A549 (cell line): ENCODE data around the gene CTNNBL1. TPM values are rescaled to one million over a fixed set of nuclear protein-coding genes. Genes with fewer than 3 reads are reported as not detected.

Experiments
- ATAC-seq, 2 experiments: fragments of 200-7000 bp in 1 of 2; fragments of >200 bp in 1 of 2; cut with Nextera tagmentation in 1 of 2; cut with Tn5 transposase in 1 of 2; 3 replicates each; pipeline versions ENCODE4 v1.8.0 to v1.9.1; 2018 to 2020; ENCODE audit warnings: mild to moderate bottlenecking in 1 of 2, moderate library complexity in 1 of 2
- CTCF ChIA-PET: fragments of 300-600 bp; sonication (Branson Sonifier 250); formaldehyde crosslinking; extraction: SDS; loops from one replicate; lab custom pipeline; 2021; ENCODE audit warnings: antibody characterized with exemption, inconsistent platforms; lab: Yijun Ruan, JAX
- POLR2A ChIA-PET: fragments of 350-600 bp; formaldehyde crosslinking; extraction: SDS; loops from one replicate; lab custom pipeline; 2021; ENCODE audit warnings: antibody characterized with exemption, inconsistent platforms; lab: Yijun Ruan, JAX
- DNase-seq, 2 experiments: peaks; one replicate each; pipeline versions ENCODE4 v3.0.0 to v3.0.0-alpha.2; 2011 to 2016; ENCODE audit warnings: low read depth in 1 of 2, low spot score in 1 of 2
- FAIRE-seq: peaks from 2 replicates; lab custom pipeline; 2011; peaks lifted over from hg19 to GRCh38; lab: Jason Lieb, UNC
- H3K27ac ChIP-seq, 2 experiments: fragments of >200 bp; sonication (Bioruptor Twin); formaldehyde crosslinking; 3 replicates each; pipeline ENCODE4 v1.5.1; 2016 to 2017
- H3K4me1 ChIP-seq: fragments of >200 bp; sonication (Bioruptor Twin); formaldehyde crosslinking; 3 replicates; pipeline ENCODE4 v1.6.1; 2016
- H3K4me2 ChIP-seq: fragments of >200 bp; sonication (Bioruptor Twin); formaldehyde crosslinking; 3 replicates; pipeline ENCODE4 v1.6.1; 2016
- H3K4me3 ChIP-seq: fragments of >200 bp; sonication (Bioruptor Twin); formaldehyde crosslinking; 3 replicates; pipeline ENCODE4 v1.5.1; 2016
- H3K9me3 ChIP-seq: fragments of >200 bp; sonication (Bioruptor Twin); formaldehyde crosslinking; 3 replicates; pipeline ENCODE4 v1.6.1; 2016
- CEBPB ChIP-seq, 2 experiments: fragments of >200 bp in 1 of 2; sonication (Bioruptor Twin) in 1 of 2; formaldehyde crosslinking in 1 of 2; IDR thresholded peaks; 2 replicates each; pipeline ENCODE4 v1.6.1; 2012 to 2016
- EHMT2 ChIP-seq: fragments of 200-600 bp; sonication (generic); IDR thresholded peaks from 2 replicates; pipeline ENCODE4 v1.6.1; 2016; ENCODE audit warnings: antibody characterized with exemption, low read depth, mild to moderate bottlenecking, moderate library complexity
- EP300 ChIP-seq, 2 experiments: fragments of >200 bp; sonication (Bioruptor Twin); formaldehyde crosslinking; IDR thresholded peaks; 2 replicates in 1 of 2; 3 replicates in 1 of 2; pipeline ENCODE4 v1.6.1; 2016 to 2017
- FOSB ChIP-seq: fragments of 250-450 bp; sonication (Bioruptor Pico); IDR thresholded peaks from 2 replicates; pipeline ENCODE4 v1.5.0; 2020; ENCODE audit warnings: mild to moderate bottlenecking, moderate library complexity
- FOXS1 ChIP-seq: fragments of 250-450 bp; sonication (Bioruptor Pico); IDR thresholded peaks from 2 replicates; pipeline ENCODE4 v1.5.0; 2020; ENCODE audit warnings: mild to moderate bottlenecking, moderate library complexity
- HOXA7 ChIP-seq: fragments of 250-450 bp; sonication (Bioruptor Pico); IDR thresholded peaks from 2 replicates; pipeline ENCODE4 v1.5.0; 2020; ENCODE audit warnings: mild to moderate bottlenecking, moderate library complexity
- HOXB5 ChIP-seq: fragments of 250-450 bp; sonication (Bioruptor Pico); IDR thresholded peaks from 2 replicates; pipeline ENCODE4 v1.5.0; 2020; ENCODE audit warnings: mild to moderate bottlenecking, moderate library complexity
- MAZ ChIP-seq: fragments of 150-350 bp; IDR thresholded peaks from 2 replicates; pipeline ENCODE4 v1.6.1; 2014; ENCODE audit warnings: antibody characterized with exemption, low read depth, low read length, borderline replicate concordance
- MYC ChIP-seq: IDR thresholded peaks from 2 replicates; pipeline ENCODE4 v1.6.1; 2012; ENCODE audit warnings: mild to moderate bottlenecking, inconsistent platforms, low read length, improper control_type of control experiment, borderline replicate concordance
- NPAS2 ChIP-seq: fragments of 250-450 bp; sonication (Bioruptor Pico); IDR thresholded peaks from 2 replicates; pipeline ENCODE4 v1.8.0; 2022; ENCODE audit warnings: mild to moderate bottlenecking, moderate library complexity, borderline replicate concordance
- PHF8 ChIP-seq: fragments of 200-600 bp; sonication (generic); IDR thresholded peaks from 2 replicates; pipeline ENCODE4 v1.6.1; 2016; ENCODE audit warnings: low read depth, mild to moderate bottlenecking, antibody characterized with exemption, moderate library complexity, borderline replicate concordance
- RCOR1 ChIP-seq: fragments of 150-350 bp; IDR thresholded peaks from 2 replicates; pipeline ENCODE4 v1.6.1; 2014; ENCODE audit warnings: antibody characterized with exemption, low read length, low read depth
- RNF2 ChIP-seq: fragments of 200-600 bp; sonication (generic); IDR thresholded peaks from 2 replicates; pipeline ENCODE4 v1.6.1; 2016; ENCODE audit warnings: low read depth, mild to moderate bottlenecking, antibody characterized with exemption, moderate library complexity, borderline replicate concordance
- TFCP2L1 ChIP-seq: fragments of 250-450 bp; sonication (Bioruptor Pico); IDR thresholded peaks from 2 replicates; pipeline ENCODE4 v1.5.0; 2021; ENCODE audit warnings: mild to moderate bottlenecking
- TP53 ChIP-seq: fragments of 250-450 bp; sonication (Bioruptor Pico); IDR thresholded peaks from 2 replicates; pipeline ENCODE4 v1.5.0; 2021; ENCODE audit warnings: mild to moderate bottlenecking, moderate library complexity
- ZNF302 ChIP-seq: fragments of 250-450 bp; sonication (Bioruptor Pico); IDR thresholded peaks from 2 replicates; pipeline ENCODE4 v1.9.0; 2021; ENCODE audit warnings: inconsistent platforms, mild to moderate bottlenecking, moderate library complexity
- WGBS: methylation state at CpG from one replicate; pipeline ENCODE4 v1.1.6; 2017; ENCODE audit errors: missing lambda C conversion rate; 5-methylcytosine and 5-hydroxymethylcytosine counted together
- polyA plus RNA-seq, 4 experiments: library from polyadenylated mRNA; depleted of rRNA in 3 of 4; stranded (reverse); fragments of >200 nt; fragmentation: RNase III in 1 of 4; extraction: RNeasy Plus Mini Kit Qiagen cat#74134 plus additional on column Dnase treatment in 1 of 4; gene quantifications; 2 replicates in 3 of 4; 3 replicates in 1 of 4; pipeline ENCODE4 v1.2.3, GENCODE V29; 2011 to 2017
- TF ChIP-seq, protein P1 (sequence below): fragments of 150-350 bp; IDR thresholded peaks from 2 replicates; pipeline ENCODE4 v1.6.1; 2014; ENCODE audit warnings: low read depth, mild to moderate bottlenecking, low read length
- TF ChIP-seq, protein P2 (sequence below): fragments of 250-450 bp; sonication (Bioruptor Pico); IDR thresholded peaks from 2 replicates; pipeline ENCODE4 v1.5.0; 2020; ENCODE audit warnings: low read depth, mild to moderate bottlenecking, moderate library complexity

The CTNNBL1 gene
- polyA plus RNA-seq, 2 of the 4 experiments (the other 2 are of a cell fraction), result 41.0 to 59.9 TPM

DNA sequence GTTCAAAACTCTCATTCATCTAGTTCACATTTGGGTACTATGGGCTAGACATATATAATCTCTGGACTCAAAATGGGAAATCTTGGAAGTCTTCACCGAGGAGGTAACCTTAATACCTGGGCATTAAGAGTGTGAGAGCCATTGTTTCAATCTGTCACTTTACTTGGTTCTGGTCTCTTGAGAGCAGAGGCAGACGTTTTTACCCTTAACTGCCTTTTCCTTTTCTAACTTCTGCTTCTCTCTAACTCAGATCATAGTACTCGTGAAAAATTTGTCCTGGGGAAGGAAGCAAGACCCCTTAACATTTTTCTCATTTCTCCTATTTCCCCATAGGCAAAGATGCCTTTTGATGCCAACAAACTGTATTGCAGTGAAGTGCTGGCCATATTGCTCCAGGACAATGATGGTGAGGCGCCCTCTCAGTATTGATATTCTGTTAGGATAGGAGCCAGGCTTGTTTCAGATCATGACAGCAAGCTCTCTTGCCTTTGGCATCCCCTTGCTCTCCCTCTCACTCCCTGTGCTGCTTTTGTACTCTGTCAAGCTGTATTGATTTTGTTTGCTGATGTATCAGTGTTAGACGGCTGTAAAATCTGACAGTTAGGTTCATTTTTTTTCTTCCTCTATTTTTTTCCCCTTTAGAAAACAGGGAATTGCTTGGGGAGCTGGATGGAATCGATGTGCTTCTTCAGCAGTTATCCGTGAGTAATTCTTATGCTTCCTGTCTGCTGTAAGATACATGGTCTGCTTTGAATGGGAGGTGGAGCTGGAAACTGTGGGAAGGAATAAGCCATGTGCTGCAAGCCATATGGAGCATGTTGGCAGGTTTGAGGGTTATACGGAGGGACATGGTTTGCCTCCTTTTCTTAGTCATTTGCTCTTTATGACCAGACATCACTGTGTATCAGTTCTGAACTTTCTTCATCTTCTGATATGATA lies 83.5 kb downstream of the CTNNBL1 start:
- Histone ChIP-seq H3K9me3 (no peaks in the 10 kb centered on the region), H3K4me1 (no peaks in the 10 kb centered on the region), H3K4me2 (no peak overlapping the region), H3K4me3 (no peak overlapping the region)
- POLR2A ChIA-PET, result no interaction called here
- 86% methylated on average over 8 of the region's 8 CpGs for WGBS
- no peak for ATAC-seq
- FAIRE-seq, result no peak
- DNase-seq, result no peak
- CTCF ChIA-PET, result interaction anchor here (1.2 kb wide), 2 partner anchors 17 to 54 kb away, joined by 3 to 4 read pairs; no protein-coding TSS in a partner anchor
- TF ChIP-seq FOXS1 (CRISPR knock-in tag), result no peak
- TF ChIP-seq ZNF302 (CRISPR knock-in tag), result no peak
- no peak for TF ChIP-seq HOXA7 (CRISPR knock-in tag)
- TF ChIP-seq MAZ, result no peak
- no peak for TF ChIP-seq TFCP2L1 (CRISPR knock-in tag)
- TF ChIP-seq TP53, result no peak
- TF ChIP-seq, protein P1, sequence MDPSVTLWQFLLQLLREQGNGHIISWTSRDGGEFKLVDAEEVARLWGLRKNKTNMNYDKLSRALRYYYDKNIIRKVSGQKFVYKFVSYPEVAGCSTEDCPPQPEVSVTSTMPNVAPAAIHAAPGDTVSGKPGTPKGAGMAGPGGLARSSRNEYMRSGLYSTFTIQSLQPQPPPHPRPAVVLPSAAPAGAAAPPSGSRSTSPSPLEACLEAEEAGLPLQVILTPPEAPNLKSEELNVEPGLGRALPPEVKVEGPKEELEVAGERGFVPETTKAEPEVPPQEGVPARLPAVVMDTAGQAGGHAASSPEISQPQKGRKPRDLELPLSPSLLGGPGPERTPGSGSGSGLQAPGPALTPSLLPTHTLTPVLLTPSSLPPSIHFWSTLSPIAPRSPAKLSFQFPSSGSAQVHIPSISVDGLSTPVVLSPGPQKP, result no peak
- TF ChIP-seq RNF2, result no peak
- TF ChIP-seq NPAS2 (CRISPR knock-in tag), result no peak
- TF ChIP-seq HOXB5, result no peak
- no peak for TF ChIP-seq MYC
- TF ChIP-seq FOSB (CRISPR knock-in tag), result no peak
- TF ChIP-seq, protein P2, sequence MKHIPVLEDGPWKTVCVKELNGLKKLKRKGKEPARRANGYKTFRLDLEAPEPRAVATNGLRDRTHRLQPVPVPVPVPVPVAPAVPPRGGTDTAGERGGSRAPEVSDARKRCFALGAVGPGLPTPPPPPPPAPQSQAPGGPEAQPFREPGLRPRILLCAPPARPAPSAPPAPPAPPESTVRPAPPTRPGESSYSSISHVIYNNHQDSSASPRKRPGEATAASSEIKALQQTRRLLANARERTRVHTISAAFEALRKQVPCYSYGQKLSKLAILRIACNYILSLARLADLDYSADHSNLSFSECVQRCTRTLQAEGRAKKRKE (CRISPR knock-in tag), result no peak
- TF ChIP-seq PHF8, result no peak
- no peak for TF ChIP-seq RCOR1
- TF ChIP-seq, all 56 proteins: peak for 0
- H3K27ac ChIP-seq, result no peak overlapping the region

DNA sequence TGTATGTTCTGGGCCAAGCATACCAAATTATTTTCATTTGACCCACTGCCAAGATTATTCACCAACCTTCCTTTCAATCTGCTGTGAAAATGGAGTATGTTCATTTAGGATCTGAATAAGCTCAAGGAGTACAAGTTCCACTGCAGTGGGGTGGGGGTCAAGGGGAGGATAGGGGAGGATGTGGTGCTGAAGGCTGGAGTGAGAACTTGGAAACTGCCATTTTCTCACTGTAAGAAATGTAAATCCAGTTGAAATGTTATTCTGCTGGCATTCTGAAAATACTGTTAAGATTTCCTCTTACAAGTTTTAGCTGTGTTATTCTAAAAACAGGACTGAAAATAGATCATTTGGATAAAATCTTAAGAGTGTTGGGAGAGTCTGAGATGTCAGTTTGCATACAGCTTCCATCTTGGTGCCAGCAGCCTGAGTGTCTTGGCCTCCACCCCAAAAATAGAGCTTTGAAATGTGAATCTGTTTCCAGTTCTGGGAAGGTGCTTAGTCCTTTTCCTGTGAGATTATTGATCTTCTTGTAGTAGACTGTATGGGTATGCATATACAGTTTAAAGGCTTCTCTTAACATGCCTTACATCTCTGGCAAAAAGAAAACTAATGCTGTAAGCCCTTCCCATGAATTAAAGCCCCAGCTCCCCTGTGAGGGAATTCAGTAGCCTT lies 84.3 kb downstream of the CTNNBL1 start:
- TF ChIP-seq EHMT2, result no peak
- peak; percentile 36 for FAIRE-seq
- Histone ChIP-seq H3K4me2 (no peak overlapping the region), H3K27ac (no peak overlapping the region), H3K9me3 (no peaks in the 10 kb centered on the region), H3K4me1 (no peaks in the 10 kb centered on the region), H3K4me3 (no peak overlapping the region)
- DNase-seq, result no peak
- POLR2A ChIA-PET, result no interaction called here
- no peak for ATAC-seq
- CTCF ChIA-PET, result interaction anchor here (0.6 to 1.3 kb wide), 4 partner anchors 10 to 213 kb away, joined by 3 to 4 read pairs (median 3); no protein-coding TSS in a partner anchor

DNA sequence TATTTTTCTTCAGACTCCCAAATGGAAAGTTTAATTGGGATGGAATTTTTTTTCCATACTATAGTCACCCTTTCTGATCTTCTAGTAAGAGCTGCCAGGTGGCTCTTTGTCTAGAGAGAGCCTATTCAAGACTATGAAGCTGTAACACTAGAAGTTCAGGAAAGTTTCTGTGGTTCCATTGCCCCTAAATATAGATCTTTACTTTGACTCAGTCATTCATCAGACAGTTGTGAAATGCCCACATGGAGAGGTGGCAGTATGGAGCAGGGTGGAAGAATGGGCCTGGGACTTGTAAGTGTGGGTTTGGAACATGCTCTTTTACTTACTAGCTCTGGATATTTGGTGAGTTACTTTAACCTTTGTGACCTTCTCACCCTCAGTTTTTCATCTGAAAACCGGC lies 87.8 kb downstream of the CTNNBL1 start:
- POLR2A ChIA-PET, result no interaction called here
- DNase-seq, result no peak
- Histone ChIP-seq H3K27ac (no peak overlapping the region), H3K4me3 (no peak overlapping the region), H3K4me2 (no peak overlapping the region), H3K4me1 (no peaks in the 10 kb centered on the region), H3K9me3 (no peaks in the 10 kb centered on the region)
- peak in 1 of 2 experiments; percentile 7; a peak in 1 of 4 replicates for TF ChIP-seq CEBPB (IDR thresholded peaks at IDR 0.05)
- TF ChIP-seq EP300 (IDR thresholded peaks at IDR 0.05), result no peak
- no peak for FAIRE-seq
- CTCF ChIA-PET, result interaction anchor here (0.6 to 1.0 kb wide), 2 partner anchors 12 to 160 kb away, joined by 3 read pairs; no protein-coding TSS in a partner anchor
- ATAC-seq, result no peak; a peak in 1 of 6 replicates
- 55% methylated on average over 1 of the region's 1 CpG for WGBS
